ENCODE measurements around the gene SERGEF. TPM values are rescaled to one million over a fixed set of nuclear protein-coding genes. Genes with fewer than 3 reads are reported as not detected.
A peak's percentile ranks its signal among the peaks of the same experiment; 100 is the strongest.

SERGEF gene
- total and polyA plus RNA-seq, 8 donors = 16.2 to 26.1 (median 19.7) TPM

DNA sequence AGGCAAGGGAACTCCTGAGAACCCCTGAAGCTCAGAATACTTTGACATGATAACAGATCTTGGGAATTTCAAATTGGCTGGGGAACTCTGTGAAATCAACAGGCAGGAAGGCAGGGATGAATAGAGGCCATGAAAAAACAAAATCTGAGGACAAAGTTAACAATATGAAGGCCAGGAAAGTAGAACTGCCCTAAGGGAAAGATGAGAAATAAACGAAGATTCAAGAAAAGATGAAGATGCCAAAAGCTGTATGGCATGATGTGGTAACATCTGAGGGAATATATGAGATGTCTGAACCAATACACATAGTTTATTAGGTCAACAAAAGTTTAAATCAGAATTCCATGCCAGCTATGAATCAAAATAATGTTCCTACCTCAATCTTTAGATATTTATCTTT, 25.0 kb downstream of the SERGEF start:
- intact Hi-C loops (cut with DNase I) = no loop called here
- TF ChIP-seq, protein P1, sequence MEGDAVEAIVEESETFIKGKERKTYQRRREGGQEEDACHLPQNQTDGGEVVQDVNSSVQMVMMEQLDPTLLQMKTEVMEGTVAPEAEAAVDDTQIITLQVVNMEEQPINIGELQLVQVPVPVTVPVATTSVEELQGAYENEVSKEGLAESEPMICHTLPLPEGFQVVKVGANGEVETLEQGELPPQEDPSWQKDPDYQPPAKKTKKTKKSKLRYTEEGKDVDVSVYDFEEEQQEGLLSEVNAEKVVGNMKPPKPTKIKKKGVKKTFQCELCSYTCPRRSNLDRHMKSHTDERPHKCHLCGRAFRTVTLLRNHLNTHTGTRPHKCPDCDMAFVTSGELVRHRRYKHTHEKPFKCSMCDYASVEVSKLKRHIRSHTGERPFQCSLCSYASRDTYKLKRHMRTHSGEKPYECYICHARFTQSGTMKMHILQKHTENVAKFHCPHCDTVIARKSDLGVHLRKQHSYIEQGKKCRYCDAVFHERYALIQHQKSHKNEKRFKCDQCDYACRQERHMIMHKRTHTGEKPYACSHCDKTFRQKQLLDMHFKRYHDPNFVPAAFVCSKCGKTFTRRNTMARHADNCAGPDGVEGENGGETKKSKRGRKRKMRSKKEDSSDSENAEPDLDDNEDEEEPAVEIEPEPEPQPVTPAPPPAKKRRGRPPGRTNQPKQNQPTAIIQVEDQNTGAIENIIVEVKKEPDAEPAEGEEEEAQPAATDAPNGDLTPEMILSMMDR (IDR thresholded peaks at IDR 0.05) = no peak
- ATAC-seq = no peak

DNA sequence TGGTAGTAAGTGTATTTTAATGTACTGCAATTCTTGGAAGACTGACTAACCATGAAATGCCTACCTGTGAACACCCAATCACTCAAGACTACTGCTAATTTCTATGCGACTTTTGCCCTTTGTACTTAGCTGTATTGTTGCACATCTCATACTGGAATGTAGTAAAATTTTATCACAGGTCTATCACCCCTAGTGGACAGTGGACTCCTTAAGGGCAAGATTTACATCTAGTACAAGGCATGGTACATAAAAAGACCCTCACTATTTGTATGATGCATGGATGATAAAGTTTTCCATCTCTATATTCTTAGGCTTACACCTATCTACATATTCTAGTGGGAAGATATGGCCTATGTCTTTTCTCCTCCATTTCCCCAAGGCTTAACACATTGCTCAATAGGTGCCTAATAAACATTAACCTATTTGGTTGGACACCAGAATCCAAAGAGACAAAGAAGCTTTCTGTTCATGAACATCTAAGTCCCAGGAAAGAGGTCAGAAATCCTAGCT, 26.1 kb downstream of the SERGEF start:
- no peaks in the 10 kb centered on the region for H3K27me3 ChIP-seq
- intact Hi-C loops (cut with DNase I) = no loop called here
- H3K27ac ChIP-seq = no peak overlapping the region
- no peaks in the 10 kb centered on the region for H3K9me3 ChIP-seq
- TF ChIP-seq, protein P1 (IDR thresholded peaks at IDR 0.05) = no peak
- H3K36me3 ChIP-seq = peaks cover 0 to 32% of the 10 kb centered on the region in 2 donors
- DNase-seq (no peak), ATAC-seq (no peak)
- H3K4me1 ChIP-seq = peaks cover 0 to 4% of the 10 kb centered on the region in 2 donors
- H3K4me3 ChIP-seq = no peak overlapping the region

More for the DNA sequence above, 25.0 kb downstream of the SERGEF start:
- Histone ChIP-seq H3K36me3 (peaks cover 0 to 33% of the 10 kb centered on the region in 2 donors), H3K4me3 (no peak overlapping the region), H3K4me1 (peaks cover 0 to 4% of the 10 kb centered on the region in 2 donors), H3K27ac (no peak overlapping the region), H3K27me3 (no peaks in the 10 kb centered on the region), H3K9me3 (no peaks in the 10 kb centered on the region)
- no peak for DNase-seq

DNA sequence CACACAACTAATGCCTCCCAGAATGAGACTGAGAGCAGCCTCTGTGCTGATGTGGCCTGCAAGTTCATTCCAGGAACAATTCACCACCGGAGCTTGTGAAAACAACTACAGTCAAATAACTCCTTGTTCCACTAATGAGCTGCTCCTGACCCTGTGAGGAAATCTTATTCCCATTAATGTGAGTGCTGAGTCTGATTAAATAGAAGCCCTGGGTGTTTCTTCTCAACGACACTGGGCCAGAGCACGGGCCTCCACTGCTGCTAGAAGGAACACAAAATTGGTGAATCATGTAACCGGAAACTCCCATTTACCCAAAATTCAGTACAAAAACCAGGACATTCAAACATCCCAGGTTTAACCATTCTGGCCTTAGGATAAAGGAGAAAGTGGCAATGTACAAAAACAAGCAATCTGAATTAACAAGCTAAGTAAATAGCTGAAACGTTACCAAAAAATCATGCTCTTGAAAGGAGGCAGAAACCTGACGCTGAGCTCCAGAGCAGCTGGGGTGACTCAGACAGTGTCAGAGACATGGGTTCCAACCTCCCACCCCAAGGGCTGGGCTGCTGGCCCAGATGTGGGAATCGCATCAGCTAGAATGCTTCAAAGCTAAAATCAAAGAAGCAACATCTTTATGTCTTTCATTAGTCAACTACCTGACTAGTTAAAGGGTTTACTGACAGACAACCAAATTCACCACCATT, 26.7 kb downstream of the SERGEF start:
- TF ChIP-seq, protein P1 (IDR thresholded peaks at IDR 0.05) = no peak
- Histone ChIP-seq H3K4me3 (no peak overlapping the region), H3K9me3 (no peaks in the 10 kb centered on the region), H3K4me1 (peaks cover 0 to 4% of the 10 kb centered on the region in 2 donors), H3K36me3 (peaks cover 0 to 35% of the 10 kb centered on the region in 2 donors), H3K27me3 (no peaks in the 10 kb centered on the region), H3K27ac (peak overlapping the region in 1 of 2 donors; percentile 44)
- intact Hi-C loops (cut with DNase I) = no loop called here
- DNase-seq (peak in 2 of 4 donors; percentile 35 to 41), ATAC-seq (peak; percentile 72)

DNA sequence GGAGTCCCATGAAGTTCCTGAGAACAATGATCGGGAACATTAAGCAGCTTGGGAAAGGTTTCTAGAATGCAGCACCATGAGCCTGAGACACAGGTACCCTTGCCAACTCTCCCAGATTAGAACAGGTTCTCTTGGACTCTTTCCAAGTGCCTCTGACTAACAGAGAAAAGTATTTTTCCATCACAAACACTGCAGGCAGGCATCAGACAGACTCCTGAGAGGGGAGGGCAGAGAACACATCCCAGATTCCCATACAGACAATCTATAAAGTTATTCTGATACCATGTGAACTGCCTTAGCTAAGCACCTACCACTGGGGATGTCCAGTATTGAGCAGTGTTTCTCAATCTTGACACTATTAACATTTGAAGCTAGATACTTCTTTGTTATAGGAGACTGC, 27.3 kb downstream of the SERGEF start:
- intact Hi-C loops (cut with DNase I) = no loop called here
- Histone ChIP-seq H3K36me3 (peaks cover 0 to 35% of the 10 kb centered on the region in 2 donors), H3K9me3 (no peaks in the 10 kb centered on the region), H3K27ac (peak overlapping the region in 1 of 2 donors; percentile 44), H3K4me3 (no peak overlapping the region), H3K27me3 (no peaks in the 10 kb centered on the region), H3K4me1 (peaks cover 0 to 4% of the 10 kb centered on the region in 2 donors)
- DNase-seq (peak in 1 of 4 donors; percentile 4), ATAC-seq (peak; percentile 62)
- TF ChIP-seq, protein P1 (IDR thresholded peaks at IDR 0.05) = no peak

DNA sequence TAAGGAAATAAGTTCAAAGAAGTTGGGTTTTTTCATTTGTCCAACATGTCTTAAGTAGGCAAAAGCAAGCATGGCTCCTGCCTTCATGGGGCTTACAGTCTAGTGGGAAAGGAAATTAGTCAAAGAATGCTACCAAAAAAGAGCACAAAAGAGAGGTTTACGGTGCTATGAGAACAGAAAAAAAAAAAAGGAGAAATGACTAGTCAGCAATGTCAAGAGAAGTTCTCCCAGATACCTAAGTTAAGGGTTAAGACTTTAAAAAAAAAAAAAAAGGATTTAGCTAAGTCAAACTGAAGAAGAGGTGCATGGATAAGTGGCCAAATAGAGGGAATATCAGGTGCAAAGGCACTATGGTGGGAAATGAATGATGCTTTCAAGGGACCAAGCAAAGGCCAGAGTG, 29.3 kb downstream of the SERGEF start:
- Histone ChIP-seq H3K36me3 (peaks cover 0 to 34% of the 10 kb centered on the region in 2 donors), H3K4me1 (peaks cover 0 to 4% of the 10 kb centered on the region in 2 donors), H3K4me3 (no peak overlapping the region), H3K27ac (no peak overlapping the region), H3K27me3 (no peaks in the 10 kb centered on the region), H3K9me3 (no peaks in the 10 kb centered on the region)
- no peak for DNase-seq
- TF ChIP-seq, protein P1 (IDR thresholded peaks at IDR 0.05) = no peak
- intact Hi-C loops (cut with DNase I) = no loop called here
- ATAC-seq = no peak

Measured in left lung (tissue), 10 donors.